ENCODE data around the gene TMEM39A. TPM values are rescaled to one million over a fixed set of nuclear protein-coding genes. Genes with fewer than 3 reads are reported as not detected.

The TMEM39A gene, protein sequence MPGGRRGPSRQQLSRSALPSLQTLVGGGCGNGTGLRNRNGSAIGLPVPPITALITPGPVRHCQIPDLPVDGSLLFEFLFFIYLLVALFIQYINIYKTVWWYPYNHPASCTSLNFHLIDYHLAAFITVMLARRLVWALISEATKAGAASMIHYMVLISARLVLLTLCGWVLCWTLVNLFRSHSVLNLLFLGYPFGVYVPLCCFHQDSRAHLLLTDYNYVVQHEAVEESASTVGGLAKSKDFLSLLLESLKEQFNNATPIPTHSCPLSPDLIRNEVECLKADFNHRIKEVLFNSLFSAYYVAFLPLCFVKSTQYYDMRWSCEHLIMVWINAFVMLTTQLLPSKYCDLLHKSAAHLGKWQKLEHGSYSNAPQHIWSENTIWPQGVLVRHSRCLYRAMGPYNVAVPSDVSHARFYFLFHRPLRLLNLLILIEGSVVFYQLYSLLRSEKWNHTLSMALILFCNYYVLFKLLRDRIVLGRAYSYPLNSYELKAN
- total RNA-seq (10 to 100 TPM; 14.8 to 48.5 (median 20.1) TPM), polyA plus RNA-seq (1 to 10 TPM; 1.4 to 9.4 (median 6.0) TPM)

DNA sequence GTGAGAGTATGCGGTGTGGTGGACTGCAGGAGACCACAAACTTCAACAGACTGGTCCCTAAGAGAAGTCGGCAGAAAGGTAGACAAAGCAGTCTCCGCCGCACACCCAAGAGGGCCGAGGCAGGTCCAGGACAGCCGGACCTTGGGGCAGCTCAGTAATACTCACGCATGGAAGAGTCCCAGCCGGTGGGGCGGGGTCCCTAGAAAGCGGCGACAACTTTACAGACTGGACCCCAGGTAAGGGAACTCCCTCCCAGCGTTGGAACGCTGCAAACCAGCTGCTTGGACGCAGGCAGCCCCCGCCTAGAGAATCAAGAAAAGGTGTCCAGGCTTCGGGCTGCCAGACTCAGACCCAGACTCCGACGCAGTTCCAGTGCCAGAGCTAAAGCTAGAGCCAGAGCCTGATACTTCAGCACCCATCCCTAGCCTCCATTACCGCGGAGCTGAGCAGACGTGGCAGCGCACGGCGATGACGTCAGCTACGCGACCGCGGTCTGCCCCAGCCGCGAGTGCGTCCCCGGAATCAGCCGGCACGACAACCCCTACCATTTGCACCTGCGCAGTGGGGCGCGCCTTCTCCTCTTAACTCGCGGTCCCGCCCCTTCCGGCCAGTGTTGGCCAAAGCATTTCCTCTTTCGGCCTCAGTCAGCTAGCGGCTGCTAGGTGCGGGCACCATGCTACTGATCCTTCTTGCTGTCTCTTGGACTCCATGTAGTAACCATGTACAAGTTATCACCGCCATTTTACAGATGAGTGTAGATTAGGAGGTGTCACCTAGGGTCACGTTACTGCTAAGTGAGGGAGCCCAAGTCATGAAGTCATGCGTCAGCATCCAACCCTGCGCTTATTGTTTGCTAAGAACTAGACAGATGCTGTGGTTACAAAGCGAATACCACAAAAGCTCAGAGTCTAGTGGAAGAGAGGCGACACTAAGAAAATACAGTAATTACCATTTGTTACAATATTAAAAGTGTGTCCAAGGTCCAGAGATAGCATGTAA lies at the start of gene TMEM39A:
TSS of gene TMEM39A (minus strand) at position 445 of the 999 bp plus-strand sequence. CDS start 1,541 bp downstream, outside the sequence.
- H3K4me3 ChIP-seq = peak within 1 kb of the TSS; percentile 63 to 93 (median 74)
- intact Hi-C loops (cut with DNase I) = loop anchor here (1.0 kb wide), 1 partner anchor 35 kb away; the partner anchor contains the start of gene TIMMDC1
- peak within 1 kb of the TSS; percentile 83 to 88 (median 86) for H3K27ac ChIP-seq
- DNase-seq = peak; percentile 100
- no peaks in the 10 kb centered on the region for H3K9me3 ChIP-seq
- no peaks in the 10 kb centered on the region for H3K27me3 ChIP-seq
- 4 to 5% methylated on average over 51 of the region's 51 CpGs for WGBS, 2 donors
- TF ChIP-seq POLR2A (IDR thresholded peaks at IDR 0.05) (peak; percentile 83 to 93), POLR2AphosphoS5 (IDR thresholded peaks at IDR 0.05) (peak; percentile 94 to 98 (median 98)), EP300 (IDR thresholded peaks at IDR 0.05) (peak in 1 of 4 donors; percentile 61)
- TF ChIP-seq, protein P1, sequence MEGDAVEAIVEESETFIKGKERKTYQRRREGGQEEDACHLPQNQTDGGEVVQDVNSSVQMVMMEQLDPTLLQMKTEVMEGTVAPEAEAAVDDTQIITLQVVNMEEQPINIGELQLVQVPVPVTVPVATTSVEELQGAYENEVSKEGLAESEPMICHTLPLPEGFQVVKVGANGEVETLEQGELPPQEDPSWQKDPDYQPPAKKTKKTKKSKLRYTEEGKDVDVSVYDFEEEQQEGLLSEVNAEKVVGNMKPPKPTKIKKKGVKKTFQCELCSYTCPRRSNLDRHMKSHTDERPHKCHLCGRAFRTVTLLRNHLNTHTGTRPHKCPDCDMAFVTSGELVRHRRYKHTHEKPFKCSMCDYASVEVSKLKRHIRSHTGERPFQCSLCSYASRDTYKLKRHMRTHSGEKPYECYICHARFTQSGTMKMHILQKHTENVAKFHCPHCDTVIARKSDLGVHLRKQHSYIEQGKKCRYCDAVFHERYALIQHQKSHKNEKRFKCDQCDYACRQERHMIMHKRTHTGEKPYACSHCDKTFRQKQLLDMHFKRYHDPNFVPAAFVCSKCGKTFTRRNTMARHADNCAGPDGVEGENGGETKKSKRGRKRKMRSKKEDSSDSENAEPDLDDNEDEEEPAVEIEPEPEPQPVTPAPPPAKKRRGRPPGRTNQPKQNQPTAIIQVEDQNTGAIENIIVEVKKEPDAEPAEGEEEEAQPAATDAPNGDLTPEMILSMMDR (IDR thresholded peaks at IDR 0.05) = peak in 1 of 4 experiments; percentile 20
- peaks cover 0 to 32% (median 3%) of the 10 kb centered on the region in 4 donors for H3K36me3 ChIP-seq
- H3K4me1 ChIP-seq = peaks cover 0 to 37% (median 22%) of the 10 kb centered on the region in 4 donors

DNA sequence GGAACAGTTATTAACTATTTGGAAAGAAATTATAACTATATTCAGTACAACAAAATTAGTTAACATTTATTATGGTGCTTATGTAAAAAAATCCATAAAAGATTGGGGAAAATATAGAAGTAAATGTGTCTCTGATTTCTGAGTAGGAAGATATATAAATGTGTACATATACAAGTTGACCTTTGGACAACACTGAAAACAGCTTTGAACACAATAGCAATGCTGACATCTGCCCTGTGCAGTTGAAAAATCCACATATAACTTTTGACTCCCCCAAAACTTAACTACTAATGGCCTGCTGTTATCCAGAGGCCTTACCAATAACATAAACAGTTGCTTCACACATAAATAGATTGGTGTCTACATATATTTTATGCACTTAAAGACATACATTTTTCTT lies 47.3 kb upstream of the TMEM39A start:
- no peaks in the 10 kb centered on the region for H3K4me1 ChIP-seq
- TF ChIP-seq, protein P1 (IDR thresholded peaks at IDR 0.05) = no peak
- TF ChIP-seq EP300 (IDR thresholded peaks at IDR 0.05) = no peak
- H3K4me3 ChIP-seq = no peak overlapping the region
- no peaks in the 10 kb centered on the region for H3K9me3 ChIP-seq
- intact Hi-C loops (cut with DNase I) = no loop called here
- no peak overlapping the region for H3K27ac ChIP-seq
- H3K27me3 ChIP-seq = no peaks in the 10 kb centered on the region
- H3K36me3 ChIP-seq = peaks cover 16 to 90% (median 23%) of the 10 kb centered on the region in 4 donors
- no peak for DNase-seq

DNA sequence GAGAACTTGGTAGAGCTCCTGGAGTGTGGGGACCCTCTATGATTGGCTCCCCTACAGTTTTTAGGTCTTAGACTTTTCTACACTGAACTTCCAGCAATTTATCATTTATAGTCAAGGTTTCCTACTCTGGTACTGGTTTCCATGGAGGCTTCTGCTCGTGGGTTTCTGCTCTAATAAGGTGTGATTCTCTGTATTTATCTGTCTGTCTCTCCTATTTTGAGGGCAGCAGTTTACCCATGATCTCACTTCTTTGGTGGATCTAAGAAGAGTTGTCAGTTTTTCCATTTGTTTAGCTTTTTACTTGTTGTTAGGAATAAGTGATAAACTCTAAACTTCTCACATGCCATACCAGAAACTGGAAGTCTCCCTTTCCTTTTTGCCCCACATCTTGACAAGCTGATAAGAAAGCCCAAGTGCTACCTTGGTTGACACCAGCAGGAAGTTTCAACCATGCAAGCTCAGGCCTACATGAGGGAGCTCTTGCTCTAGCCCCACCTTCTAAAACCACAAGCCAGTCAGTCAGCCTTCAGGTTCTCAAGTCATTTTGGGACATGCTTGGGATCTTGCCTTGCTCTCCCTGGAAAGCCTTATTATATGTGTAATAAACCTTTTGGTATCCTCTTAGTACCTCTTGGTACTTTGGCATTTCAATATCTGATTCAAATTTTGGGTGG lies 44.9 kb upstream of the TMEM39A start:
- Histone ChIP-seq H3K27ac (no peak overlapping the region), H3K4me1 (no peaks in the 10 kb centered on the region), H3K4me3 (no peak overlapping the region), H3K36me3 (peaks cover 8 to 92% (median 26%) of the 10 kb centered on the region in 4 donors), H3K27me3 (no peaks in the 10 kb centered on the region), H3K9me3 (no peaks in the 10 kb centered on the region)
- WGBS, 2 donors = 53 to 75% methylated on average over 1 of the region's 1 CpG
- TF ChIP-seq POLR2AphosphoS5 (IDR thresholded peaks at IDR 0.05) (no peak), POLR2A (IDR thresholded peaks at IDR 0.05) (no peak), EP300 (IDR thresholded peaks at IDR 0.05) (no peak)
- TF ChIP-seq, protein P1 (IDR thresholded peaks at IDR 0.05) = no peak
- no peak for DNase-seq
- intact Hi-C loops (cut with DNase I) = no loop called here

DNA sequence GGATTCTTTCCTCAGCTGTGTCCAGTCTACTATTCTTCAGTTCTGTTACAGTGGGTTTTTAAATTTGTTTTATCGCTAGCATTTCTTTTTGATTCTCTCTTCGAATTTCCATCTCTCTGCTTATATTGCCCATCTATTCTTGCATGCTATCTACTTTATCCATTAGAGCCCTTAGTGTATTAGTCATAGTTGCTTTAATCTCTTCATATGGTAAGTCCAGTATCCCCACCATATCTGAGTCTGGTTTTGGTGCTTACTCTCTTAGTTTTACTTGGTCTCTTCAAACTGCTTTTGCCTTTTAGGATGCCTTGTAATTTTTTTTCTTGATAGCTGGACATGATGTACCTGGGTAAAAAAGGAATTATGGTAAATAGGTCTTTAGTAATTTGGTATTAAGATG lies 44.0 kb upstream of the TMEM39A start:
- Histone ChIP-seq H3K36me3 (peaks cover 8 to 93% (median 24%) of the 10 kb centered on the region in 4 donors), H3K27ac (no peak overlapping the region), H3K4me3 (no peak overlapping the region), H3K27me3 (no peaks in the 10 kb centered on the region), H3K4me1 (no peaks in the 10 kb centered on the region), H3K9me3 (no peaks in the 10 kb centered on the region)
- intact Hi-C loops (cut with DNase I) = no loop called here
- DNase-seq = no peak
- 96% methylated on average over 2 of the region's 2 CpGs for WGBS, 2 donors
- TF ChIP-seq, protein P1 (IDR thresholded peaks at IDR 0.05) = no peak
- TF ChIP-seq EP300 (IDR thresholded peaks at IDR 0.05) (no peak), POLR2AphosphoS5 (IDR thresholded peaks at IDR 0.05) (no peak), POLR2A (IDR thresholded peaks at IDR 0.05) (no peak)
